MM.1S (cell line): Measurements from ENCODE around the gene CNKSR3.

Experiments used
- EZH2 ChIP-seq: fragments of 300-600 bp; sonication (generic); optimal IDR thresholded peaks from 2 replicates; pipeline ENCODE3; 2017; ENCODE audit warnings: low read depth, mild to moderate bottlenecking, antibody characterized with exemption, low read length, mixed read lengths
- TF ChIP-seq, protein P1 (sequence below): fragments of 300-600 bp; sonication (generic); IDR thresholded peaks from 2 replicates; pipeline ENCODE4 v1.5.1; 2016; ENCODE audit warnings: antibody characterized with exemption, low read length, mixed read lengths

DNA sequence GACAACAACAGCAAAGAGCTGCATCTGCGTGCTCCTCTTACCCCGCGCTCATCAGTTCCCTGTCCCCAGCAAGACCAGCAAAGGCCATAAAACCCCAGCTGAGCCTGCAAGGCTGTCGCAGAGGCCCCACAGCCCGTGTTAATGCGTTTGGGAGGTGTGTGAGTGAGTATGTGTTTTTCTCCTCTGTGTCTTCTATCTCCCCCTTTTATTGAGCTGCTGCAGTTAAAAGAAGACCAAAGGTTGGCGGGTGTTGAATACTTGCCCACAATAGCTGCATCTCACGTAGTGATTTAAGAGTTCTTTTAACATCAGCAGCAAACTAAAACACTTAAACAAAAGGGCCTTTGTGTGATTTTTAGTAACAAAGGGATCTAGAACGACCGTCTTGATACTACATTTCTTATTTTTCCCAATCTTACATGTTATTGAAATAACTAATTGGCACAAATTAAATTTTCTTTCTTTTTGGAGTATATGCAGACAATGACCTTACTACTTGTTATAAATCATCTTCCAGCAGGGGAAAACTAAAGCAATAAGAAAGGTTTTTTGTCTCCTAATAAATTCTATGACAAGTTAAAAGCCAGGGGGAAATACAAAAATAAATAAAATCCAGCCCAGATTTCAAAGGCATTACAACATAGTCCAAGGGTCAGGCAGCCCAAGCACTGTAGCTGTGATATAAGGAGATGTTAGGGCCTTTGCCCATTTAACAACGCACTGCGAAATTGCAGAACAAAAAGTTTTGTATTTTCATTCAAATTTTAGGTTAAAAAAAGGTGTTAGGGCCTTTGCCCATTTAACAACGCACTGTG, 27.2 kb upstream of the CNKSR3 start:
- TF ChIP-seq, protein P1, sequence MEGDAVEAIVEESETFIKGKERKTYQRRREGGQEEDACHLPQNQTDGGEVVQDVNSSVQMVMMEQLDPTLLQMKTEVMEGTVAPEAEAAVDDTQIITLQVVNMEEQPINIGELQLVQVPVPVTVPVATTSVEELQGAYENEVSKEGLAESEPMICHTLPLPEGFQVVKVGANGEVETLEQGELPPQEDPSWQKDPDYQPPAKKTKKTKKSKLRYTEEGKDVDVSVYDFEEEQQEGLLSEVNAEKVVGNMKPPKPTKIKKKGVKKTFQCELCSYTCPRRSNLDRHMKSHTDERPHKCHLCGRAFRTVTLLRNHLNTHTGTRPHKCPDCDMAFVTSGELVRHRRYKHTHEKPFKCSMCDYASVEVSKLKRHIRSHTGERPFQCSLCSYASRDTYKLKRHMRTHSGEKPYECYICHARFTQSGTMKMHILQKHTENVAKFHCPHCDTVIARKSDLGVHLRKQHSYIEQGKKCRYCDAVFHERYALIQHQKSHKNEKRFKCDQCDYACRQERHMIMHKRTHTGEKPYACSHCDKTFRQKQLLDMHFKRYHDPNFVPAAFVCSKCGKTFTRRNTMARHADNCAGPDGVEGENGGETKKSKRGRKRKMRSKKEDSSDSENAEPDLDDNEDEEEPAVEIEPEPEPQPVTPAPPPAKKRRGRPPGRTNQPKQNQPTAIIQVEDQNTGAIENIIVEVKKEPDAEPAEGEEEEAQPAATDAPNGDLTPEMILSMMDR, result no peak
- TF ChIP-seq EZH2, result no peak
